Sciatic nerve (tissue), 2 donors: Measurements from ENCODE around the gene PXK. TPM values are rescaled to one million over a fixed set of nuclear protein-coding genes. Genes with fewer than 3 reads are reported as not detected.

Experiments used
- ATAC-seq: fragments of 200-7000 bp; cut with Tn5 transposase; one replicate; pipeline ENCODE4 v1.9.1; 2020; ENCODE audit warnings: mild to moderate bottlenecking, moderate library complexity
- DNase-seq: peaks from one replicate; pipeline ENCODE4 v3.0.0-alpha.2; 2020; ENCODE audit warnings: low spot score
- intact Hi-C: fragments of 100-400 bp; cut with DNase I; formaldehyde crosslinking; loops from one replicate; pipeline ENCODE4 v1.14.2; 2022
- total RNA-seq: library from RNA; stranded (reverse); fragmentation: NEBNext Ultra II Directional; extraction: Animal tissue kit (Norgen Biotek cat#: 25700); gene quantifications from one replicate; pipeline ENCODE4 v1.2.1, GENCODE V29; 2021
- donor health status: DM: no; HTN: no; CAD: no.
- donor health status: DM: no; HTN: no; CAD: no.

PXK gene
- total RNA-seq, 1 donor from 2014 or later: 34.1 TPM

DNA sequence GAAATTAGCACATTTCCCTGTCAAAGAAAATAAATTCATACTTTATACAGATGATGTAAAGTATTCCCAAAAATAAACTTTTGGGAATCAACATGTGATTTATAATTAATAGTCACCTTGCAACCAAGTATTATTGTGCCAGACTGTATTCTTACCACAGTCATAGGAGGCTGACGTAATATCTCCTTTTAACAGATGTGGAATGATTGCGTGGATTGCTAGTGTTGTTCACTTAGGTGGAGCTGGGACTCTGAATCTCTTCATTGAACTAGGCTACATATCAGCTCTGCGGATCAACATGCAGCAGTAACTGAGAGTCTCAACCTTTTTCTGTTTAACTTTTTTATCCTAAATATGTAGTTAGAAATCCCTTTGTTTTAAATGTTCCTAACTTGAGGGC lies 37.2 kb downstream of the PXK start:
- intact Hi-C loops: loop anchor here (5.0 kb wide), 1 partner anchor 382 kb away; no protein-coding TSS in a partner anchor
- no peak for ATAC-seq
- no peak for DNase-seq

DNA sequence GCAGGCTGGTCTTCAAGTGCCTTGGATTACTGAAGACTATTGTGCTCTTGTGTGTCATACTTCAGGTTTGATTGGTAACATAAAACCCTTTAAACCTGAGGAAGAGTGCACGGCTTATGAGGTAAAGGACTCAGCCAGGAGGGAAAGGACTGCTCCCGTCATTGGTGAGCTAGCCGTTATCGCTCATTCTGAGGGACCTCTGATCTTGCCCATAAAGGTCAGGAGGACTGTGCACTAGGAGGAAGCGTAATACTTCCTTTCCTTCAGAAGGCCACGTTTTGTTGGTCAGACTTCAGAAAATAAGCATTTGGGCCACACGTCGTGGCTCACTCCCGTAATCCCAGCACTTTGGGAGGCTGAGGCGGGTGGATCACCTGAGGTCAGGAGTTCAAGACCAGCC lies 37.7 kb downstream of the PXK start:
- DNase-seq (no peak), ATAC-seq (no peak)
- intact Hi-C loops: loop anchor here (5.0 kb wide), 1 partner anchor 382 kb away; no protein-coding TSS in a partner anchor

DNA sequence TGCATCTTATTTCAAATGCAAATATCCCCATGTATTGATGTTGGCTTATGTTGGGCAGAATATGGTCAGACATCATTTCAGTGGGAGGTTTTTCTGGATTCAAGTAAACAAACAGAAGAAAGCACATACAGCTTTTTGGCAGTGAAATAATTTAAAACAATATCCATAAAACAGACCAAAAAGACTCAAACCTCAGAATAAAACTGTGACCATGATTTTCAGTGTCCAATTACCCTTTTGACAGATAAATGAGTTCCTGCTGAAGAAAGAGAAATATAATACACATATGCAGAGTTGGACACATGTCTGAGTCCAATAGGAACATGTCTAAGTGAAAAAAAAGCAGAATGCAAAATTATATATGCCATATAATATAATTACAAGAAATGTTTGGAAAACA lies 39.1 kb downstream of the PXK start:
- DNase-seq: no peak
- ATAC-seq: no peak
- intact Hi-C loops: loop anchor here (5.0 kb wide), 1 partner anchor 381 kb away; no protein-coding TSS in a partner anchor

DNA sequence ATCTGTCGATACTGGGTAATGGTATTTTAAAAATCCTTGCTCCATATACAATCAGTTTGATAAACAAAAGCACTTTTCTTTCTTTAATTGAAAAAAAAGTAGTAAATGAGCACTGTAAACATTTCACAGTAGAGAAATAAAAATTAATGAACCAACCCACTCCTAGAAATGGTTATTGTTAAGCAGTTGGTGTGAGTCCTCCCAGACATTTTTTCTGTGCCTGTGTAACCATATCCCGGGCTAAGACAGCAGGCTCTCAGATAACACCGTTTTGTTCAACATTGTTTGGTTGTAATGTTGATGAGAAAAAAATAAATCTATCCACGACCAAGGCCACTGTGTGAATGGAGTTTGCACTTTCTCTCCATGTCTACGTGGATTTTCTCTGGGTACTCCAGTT lies 42.6 kb downstream of the PXK start:
- no peak for ATAC-seq
- intact Hi-C loops: no loop called here

DNA sequence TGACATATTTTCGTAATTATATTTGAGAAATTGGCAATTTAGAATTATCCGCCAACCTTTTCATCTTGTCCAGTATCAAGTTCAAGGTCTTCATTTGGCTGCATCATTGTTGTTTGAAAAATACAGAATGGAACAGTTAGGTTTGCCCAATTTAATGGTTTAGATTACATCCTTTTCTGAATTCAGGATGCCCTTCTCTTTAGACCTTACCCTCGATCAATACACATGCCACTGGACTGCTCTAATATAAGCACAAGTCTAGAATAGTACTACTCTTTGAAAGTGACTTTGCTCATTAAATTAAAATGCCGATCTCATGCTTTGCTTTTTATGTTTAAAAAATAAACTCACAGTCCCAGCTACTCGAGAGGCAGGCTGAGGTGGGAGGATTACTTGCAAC lies 44.5 kb downstream of the PXK start:
- DNase-seq: no peak

More for the DNA sequence above, 42.6 kb downstream of the PXK start:
- DNase-seq: no peak

DNA sequence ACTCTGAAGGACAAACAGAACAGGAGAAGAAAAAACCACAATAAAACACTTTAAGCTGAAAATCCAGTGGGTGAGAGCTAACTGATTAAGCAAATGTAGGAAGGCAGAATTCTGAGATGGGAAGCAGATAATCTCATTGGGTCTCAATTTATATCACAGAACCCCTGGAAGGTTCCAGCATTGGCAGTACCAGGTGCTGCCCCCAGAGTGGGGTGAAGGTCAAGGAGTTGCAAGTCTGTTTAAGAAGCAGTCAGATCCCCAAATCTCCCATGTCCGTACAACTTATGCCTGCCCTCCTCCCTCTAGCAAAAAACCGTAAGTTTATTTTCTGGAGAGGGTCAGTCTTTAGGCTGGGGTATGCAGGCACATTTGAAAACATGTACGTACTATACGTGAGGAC lies 45.1 kb downstream of the PXK start:
- ATAC-seq: no peak
- intact Hi-C loops: no loop called here
- no peak for DNase-seq

More for the DNA sequence above, 44.5 kb downstream of the PXK start:
- no peak for ATAC-seq
- intact Hi-C loops: no loop called here

DNA sequence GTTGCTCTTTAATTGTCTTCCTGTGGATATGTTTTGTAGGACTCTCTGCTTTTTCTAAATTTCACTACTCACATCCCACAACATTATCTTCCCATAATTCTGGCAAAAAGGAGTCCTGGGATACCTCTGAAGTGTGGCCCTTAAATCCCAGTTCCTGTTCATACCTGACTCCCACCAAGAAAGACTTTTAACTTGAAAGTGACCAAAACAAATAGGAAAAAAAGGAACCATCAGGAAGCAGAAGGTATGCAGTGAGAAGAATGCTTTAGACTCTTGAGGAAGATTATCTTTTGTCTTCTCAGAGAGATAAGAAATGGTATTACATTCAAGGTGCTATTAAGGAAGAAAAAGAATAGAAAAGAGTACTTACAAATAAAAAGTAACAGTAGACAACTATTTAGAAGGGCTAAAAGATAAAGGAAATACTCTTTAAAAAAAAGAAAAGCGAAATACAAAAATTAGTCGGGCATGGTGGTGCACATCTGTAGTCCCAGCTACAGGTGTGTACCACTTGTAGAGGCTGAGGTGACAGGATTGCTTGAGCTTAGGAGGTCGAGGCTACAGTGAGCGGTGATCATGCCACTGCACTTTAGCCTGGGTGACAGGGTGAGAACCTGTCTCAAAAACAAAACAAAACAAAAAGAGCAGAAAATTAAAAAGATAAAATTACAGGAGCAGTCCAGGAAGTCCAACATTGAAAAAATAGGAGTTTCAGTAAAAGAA lies 46.8 kb downstream of the PXK start:
- intact Hi-C loops: no loop called here
- no peak for ATAC-seq
- DNase-seq: no peak

DNA sequence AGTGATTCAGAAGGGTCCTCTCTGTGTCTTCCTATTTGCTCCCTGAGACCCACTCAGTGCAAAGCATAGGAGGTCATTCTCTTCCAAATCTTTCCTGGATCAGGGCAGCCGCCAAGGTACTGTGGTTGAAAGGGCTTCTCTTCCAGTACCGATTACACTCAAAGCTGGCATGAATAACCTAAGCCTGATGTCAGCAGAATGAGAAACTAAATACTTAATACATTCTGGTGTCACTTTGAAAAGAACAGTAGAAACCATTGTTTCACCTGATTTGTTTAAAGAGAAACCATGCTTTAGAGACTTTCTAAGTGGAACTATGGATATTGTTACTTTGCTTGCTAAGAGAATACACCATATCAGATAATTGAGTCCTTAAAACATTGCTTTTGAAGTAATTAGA lies 50.8 kb downstream of the PXK start:
- no peak for DNase-seq
- intact Hi-C loops: no loop called here
- no peak for ATAC-seq

DNA sequence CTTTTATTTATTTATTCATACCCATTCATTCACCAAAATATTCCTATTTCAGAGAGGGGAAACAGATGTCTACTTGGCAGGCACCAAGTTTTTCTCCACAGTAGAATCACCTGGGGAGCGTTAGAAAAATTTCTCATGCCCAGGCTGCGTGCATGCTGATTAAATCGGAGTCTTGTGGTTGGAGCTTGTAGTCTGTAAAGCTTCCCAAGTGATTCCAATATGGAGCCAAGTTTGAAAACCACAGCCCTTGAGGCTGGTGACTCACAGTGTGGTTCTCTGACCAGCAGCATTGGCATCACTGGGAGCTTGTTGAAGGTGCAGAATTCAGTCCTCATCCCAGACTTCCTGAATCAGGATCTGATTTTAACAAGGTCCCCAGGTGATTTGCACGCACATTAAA lies 51.2 kb downstream of the PXK start:
- DNase-seq (no peak), ATAC-seq (peak; percentile 79)
- intact Hi-C loops: no loop called here

DNA sequence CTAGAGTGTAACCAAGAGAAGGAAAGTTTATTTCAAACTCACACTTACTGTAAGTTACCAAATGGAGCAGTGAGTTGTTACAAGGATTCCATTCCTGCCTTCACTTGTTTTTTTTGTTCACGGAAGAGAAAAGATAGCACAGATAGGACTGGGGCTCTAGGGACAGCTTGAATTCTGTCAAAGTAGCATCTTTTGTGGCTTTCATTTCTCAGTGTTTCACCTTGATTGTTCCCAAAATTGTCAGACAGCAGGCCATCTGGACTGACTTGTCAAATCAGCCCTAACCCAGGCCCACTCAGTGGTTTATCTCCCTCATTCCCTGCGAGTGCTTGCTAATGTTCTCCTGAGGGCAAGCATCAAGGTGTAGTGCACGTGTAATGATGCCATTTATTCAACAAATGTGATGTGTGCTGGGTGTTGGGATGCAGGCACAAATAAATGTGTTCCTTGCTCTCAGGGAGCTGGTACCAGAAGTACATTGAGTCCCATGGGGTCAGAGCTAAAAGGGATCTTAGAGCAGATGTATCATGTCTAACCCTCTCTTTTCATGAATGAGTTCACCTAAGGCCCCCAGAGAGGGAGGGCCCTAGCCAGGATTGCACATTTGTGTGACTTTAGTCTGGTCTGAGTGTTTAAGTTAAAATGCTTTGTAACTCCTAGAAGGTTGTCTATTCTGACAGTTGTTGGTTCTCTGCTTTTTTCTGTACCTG lies 51.8 kb downstream of the PXK start:
- no peak for ATAC-seq
- DNase-seq: no peak
- intact Hi-C loops: no loop called here

DNA sequence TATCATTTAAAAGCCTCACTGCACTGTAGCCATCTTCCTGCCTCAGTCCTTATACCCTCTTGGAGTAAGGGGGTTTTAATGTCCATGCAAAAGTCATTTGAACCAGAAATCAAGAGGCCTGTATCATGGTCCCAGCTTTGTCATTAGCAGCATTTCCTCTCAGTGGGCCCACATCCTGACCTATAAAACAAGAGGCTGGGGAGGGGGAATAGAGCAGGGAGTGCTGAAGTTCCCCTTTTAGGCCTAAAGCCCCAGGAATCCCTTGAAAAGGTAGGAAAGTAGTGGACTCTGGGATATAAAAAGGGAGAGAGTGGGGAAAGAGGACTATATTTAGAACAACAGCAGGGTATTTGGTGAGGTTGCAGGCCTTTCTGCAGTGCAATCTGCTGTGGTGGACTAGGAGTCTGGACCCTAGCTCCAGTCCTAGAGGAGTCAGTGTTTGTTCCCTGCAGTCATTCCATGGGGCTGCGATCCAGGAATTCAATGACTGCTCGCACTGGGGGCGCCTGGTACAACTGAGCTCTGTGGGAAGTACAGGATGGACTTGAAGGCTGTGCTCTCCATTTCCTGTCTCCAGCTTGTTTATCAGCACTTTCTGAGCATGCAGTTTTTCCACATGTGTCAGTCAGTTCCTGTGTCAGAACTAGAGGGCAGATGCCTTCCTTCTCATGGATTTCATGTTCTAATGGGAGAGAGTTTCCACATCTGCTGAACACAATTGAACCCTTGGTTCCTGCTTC lies 54.1 kb downstream of the PXK start:
- ATAC-seq (peak; percentile 6), DNase-seq (no peak)
- intact Hi-C loops: no loop called here

DNA sequence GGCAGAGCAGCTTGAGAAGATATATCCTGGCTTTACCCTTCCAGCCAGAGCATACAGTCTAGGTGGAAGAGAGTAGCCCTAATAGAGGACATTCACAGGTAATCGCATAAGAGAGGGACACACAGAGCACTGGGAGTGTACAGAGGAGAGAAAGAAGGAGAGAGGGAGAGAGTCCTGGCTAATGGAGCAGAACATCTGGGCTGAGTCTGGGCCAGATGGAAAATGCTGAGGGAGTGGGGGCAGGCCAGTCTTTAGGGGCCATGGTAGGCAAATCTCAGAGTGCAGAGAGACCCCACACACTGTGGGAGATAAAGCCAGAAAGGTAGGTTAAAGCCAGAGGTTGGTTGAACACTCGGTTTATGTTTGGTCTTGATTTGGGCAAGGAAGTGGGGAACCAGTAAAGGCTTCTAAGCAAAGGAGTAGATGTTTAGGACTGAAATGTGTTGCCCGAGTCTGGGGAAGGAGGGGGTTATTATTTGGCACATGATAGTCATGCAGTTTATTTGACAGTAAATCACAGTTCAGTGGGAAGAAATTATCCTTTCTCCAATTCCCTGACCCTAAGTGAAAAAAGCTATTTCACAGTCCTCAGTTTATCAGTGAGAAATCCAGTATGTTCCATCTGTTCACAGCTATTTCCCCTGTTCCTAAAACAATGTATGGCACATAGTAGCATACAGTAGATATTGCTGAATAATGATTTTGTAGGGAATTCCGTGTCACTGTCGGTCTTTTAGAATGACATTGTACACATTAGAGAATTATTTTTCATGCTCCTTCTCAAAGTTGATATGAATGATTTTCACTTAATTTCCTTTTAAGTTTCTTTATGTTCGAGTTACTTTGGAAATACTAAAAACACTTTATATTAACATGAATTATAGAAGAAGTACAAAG lies 55.2 kb downstream of the PXK start:
- DNase-seq (no peak), ATAC-seq (peak; percentile 16)
- intact Hi-C loops: no loop called here

DNA sequence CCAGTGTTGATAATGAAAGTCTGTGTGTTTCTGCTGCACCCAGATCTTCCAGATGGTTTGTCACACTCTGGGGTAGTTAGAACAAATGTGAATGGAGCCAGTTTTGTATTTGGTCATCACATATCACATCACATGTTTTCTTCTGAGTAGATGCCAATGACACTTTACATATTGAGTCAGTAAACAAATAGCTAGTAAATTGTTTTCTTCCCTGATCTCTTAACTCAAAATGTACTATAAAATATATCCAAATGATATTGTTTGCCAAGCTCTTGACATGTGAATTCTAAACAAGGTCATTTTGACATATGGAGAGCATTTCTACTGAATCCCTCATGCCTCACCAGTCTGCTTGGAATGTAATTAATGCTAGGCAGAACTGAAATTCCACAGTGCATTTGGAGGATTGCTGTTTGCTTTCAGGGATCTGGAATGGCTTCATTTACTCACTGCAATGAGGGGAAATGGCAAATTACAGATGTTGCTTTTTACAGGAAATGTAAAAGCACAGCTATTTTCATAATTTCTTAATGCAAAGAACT lies 55.9 kb downstream of the PXK start:
- intact Hi-C loops: no loop called here
- DNase-seq (no peak), ATAC-seq (peak; percentile 71)

DNA sequence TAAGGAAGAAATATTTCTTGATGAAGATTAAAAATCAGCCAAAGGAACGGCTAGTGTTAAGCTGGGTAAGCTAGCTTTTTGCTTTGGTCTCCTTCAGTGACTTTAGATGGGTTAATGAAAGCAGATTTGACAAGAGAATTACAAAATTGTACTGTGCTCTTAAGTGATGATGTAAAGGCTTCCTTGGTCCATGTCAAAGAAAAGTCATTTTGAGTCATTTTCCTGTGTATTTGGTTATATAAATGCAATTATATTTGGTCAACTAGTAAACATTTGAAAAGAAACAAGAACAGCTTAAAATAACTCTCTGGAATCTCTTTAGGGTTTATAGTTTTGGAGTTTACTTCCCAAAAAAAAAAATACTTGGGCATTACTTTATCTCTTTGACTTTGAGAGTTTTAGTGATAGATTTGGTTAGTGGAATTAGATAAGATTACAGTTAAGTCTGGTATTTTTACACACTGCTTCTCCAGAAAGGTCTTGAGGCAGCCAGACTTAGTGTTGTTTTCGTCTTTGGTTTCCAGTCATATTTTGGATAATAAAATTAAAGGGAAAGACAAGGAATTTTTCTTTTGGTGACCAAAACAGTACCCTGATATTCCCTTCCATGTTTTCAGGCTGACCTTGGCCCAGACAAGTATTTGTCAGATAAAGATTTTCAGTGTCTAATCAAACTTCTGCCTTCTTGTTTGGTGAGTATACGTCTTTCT lies 58.6 kb downstream of the PXK start:
- intact Hi-C loops: no loop called here
- ATAC-seq (no peak), DNase-seq (no peak)

DNA sequence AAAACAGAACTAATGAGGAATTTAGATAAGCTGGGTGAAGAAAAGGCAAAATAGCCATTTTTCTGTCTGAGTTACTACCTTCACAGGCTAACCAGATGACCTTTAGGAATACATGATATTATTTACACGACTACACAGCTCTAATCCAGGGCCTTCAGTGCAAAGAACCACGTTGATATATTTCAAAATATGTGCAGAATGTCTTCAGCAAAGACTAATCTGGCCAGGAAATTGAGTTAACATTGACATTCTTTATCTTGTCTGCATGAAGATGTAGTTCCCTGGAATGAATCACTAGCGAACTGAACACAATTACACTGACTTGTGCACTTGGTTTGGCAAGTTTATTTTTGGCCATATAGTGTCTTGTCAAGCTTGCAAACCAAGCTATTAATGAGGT lies 59.5 kb downstream of the PXK start:
- intact Hi-C loops: no loop called here
- DNase-seq (no peak), ATAC-seq (no peak)

DNA sequence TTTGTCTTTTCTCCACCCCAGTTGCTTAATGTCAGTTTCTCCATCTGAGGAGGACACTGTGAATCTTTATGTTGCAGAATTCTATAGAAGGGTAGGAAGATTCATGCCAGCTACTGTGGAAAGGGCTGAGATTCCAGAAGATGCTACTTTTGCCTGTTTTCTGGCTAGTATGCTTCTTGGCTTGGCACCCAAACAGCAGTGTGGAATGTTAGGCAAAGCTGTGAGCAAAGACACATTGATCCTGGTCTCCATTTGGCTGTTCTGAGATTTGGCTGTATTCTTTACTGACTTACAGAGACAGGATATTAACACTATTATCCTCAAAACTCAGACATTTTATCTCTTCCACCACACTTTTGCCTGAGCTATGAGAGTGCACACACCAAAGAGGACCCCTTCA lies 61.6 kb downstream of the PXK start:
- intact Hi-C loops: no loop called here
- no peak for ATAC-seq
- no peak for DNase-seq

DNA sequence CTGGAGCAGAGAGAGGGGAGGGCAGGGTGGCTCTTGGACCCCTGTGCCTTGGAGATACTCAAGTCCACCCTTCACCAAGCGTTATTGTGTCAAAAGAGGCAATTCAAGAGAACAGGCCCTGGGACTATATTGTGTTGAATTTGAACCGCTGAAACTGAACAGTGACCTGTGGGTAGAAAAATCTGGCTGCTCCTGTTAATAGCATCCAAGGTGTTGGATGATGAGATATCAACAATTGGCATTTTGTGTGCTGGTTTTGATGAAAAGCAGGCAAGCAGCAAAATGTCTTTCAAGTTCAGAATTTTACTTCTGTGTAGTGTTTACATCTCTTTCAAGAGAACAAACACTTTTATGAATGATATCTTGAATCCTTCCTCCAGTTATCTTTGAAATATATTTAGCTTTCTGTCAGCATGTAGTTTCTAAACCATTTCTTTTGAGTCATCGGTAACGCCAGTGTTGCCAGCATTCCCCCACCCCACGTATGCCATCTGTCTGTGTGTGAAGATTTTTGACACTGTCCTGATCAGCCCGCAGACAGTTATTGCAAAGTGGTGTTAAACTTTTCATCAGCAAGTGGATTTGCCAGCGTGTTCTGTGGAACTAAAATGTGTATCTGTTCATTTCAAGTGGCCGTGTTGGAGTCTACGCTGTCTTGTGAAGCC lies 66.1 kb downstream of the PXK start:
- no peak for ATAC-seq
- intact Hi-C loops: no loop called here
- DNase-seq: no peak
